Keratinocyte (primary cell): ENCODE results near the gene PAQR4. TPM values are rescaled to one million over a fixed set of nuclear protein-coding genes. Genes with fewer than 3 reads are reported as not detected.

Source experiments
- DNase-seq: peaks from one replicate; pipeline ENCODE4 v3.0.0-alpha.2; 2011; ENCODE audit warnings: low read depth, missing footprints, low spot score
- FAIRE-seq: peaks from 2 replicates; lab custom pipeline; 2011; peaks lifted over from hg19 to GRCh38; lab: Jason Lieb, UNC
- H2AFZ ChIP-seq: 2 replicates; pipeline ENCODE4 v1.6.0; 2012; ENCODE audit warnings: low read length, control low read depth, inconsistent platforms; ENCODE audit not compliant: control insufficient read depth
- H3K27ac ChIP-seq: 2 replicates; pipeline ENCODE4 v1.5.1; 2011; ENCODE audit warnings: low read length; ENCODE audit not compliant: control insufficient read depth, insufficient read depth
- H3K27me3 ChIP-seq: 3 replicates; pipeline ENCODE4 v1.6.0; 2011; ENCODE audit warnings: low read length; ENCODE audit not compliant: control insufficient read depth, insufficient read depth; ENCODE audit errors: extremely low read depth
- H3K36me3 ChIP-seq, 2 experiments: 2 replicates in 1 of 2; 3 replicates in 1 of 2; pipeline ENCODE4 v1.5.1; 2011; ENCODE audit warnings: low read length in 2 of 2, mild to moderate bottlenecking in 1 of 2; ENCODE audit not compliant: control insufficient read depth in 2 of 2, insufficient read depth in 2 of 2; ENCODE audit errors: extremely low read depth in 1 of 2
- H3K4me1 ChIP-seq: 3 replicates; pipeline ENCODE4 v1.5.1; 2011; ENCODE audit warnings: low read length; ENCODE audit not compliant: control insufficient read depth, insufficient read depth; ENCODE audit errors: extremely low read depth
- H3K4me2 ChIP-seq: 3 replicates; pipeline ENCODE4 v1.6.0; 2011; ENCODE audit warnings: low read depth, low read length; ENCODE audit not compliant: control insufficient read depth, insufficient read depth; ENCODE audit errors: extremely low read depth
- H3K4me3 ChIP-seq, 3 experiments: fragments of 200-600 bp in 1 of 3; sonication (generic) in 1 of 3; 2 replicates in 2 of 3; 3 replicates in 1 of 3; pipeline ENCODE4 v1.5.1; 2011 to 2016; ENCODE audit warnings: low read length in 3 of 3, mild to moderate bottlenecking in 3 of 3, control low read depth in 2 of 3, inconsistent platforms in 1 of 3, low read depth in 1 of 3, mixed read lengths in 1 of 3, mixed run types in 1 of 3, moderate library complexity in 1 of 3; ENCODE audit not compliant: control insufficient read depth in 2 of 3, insufficient read depth in 2 of 3; ENCODE audit errors: extremely low read depth in 1 of 3
- H3K79me2 ChIP-seq: 2 replicates; pipeline ENCODE4 v1.6.0; 2012; ENCODE audit warnings: low read length; ENCODE audit not compliant: control insufficient read depth, insufficient read depth
- H3K9ac ChIP-seq: 3 replicates; pipeline ENCODE4 v1.6.0; 2011; ENCODE audit warnings: low read length; ENCODE audit not compliant: control insufficient read depth, insufficient read depth; ENCODE audit errors: extremely low read depth
- H3K9me1 ChIP-seq: 3 replicates; pipeline ENCODE4 v1.6.0; 2011; ENCODE audit warnings: low read length; ENCODE audit not compliant: control insufficient read depth, insufficient read depth; ENCODE audit errors: extremely low read depth
- H3K9me3 ChIP-seq: 2 replicates; pipeline ENCODE4 v1.5.1; 2012; ENCODE audit warnings: low read depth, low read length; ENCODE audit not compliant: control insufficient read depth
- H4K20me1 ChIP-seq: 3 replicates; pipeline ENCODE4 v1.6.0; 2011; ENCODE audit warnings: low read length; ENCODE audit not compliant: control insufficient read depth, insufficient read depth; ENCODE audit errors: extremely low read depth
- CTCF ChIP-seq, 3 experiments: IDR thresholded peaks in 1 of 3; conservative IDR thresholded peaks in 1 of 3; optimal IDR thresholded peaks in 1 of 3; 2 replicates in 2 of 3; 3 replicates in 1 of 3; pipeline versions ENCODE3 to v1.5.1; 2011; ENCODE audit warnings: low read length in 3 of 3, mild to moderate bottlenecking in 3 of 3, moderate library complexity in 2 of 3, control low read depth in 1 of 3, inconsistent platforms in 1 of 3; ENCODE audit not compliant: insufficient read depth in 2 of 3; ENCODE audit errors: extremely low read depth in 1 of 3
- EZH2 ChIP-seq: IDR thresholded peaks from one replicate; pipeline ENCODE4 v1.6.1; 2012; ENCODE audit warnings: inconsistent platforms, mild to moderate bottlenecking, low read length, moderate library complexity
- dilution Hi-C: fragments of 300-500 bp; cut with MboI; formaldehyde crosslinking; loops from one replicate; pipeline ENCODE4 v1.7.0; 2020; ENCODE audit warnings: low sequenced_read_pairs; ENCODE audit not compliant: extremely low pct_ligation_motif_present
- polyA plus RNA-seq, 5 experiments: library from polyadenylated mRNA; depleted of rRNA in 3 of 5; stranded (reverse) in 3 of 5; stranded (forward) in 1 of 5; unstranded in 1 of 5; fragments of >200 nt; gene quantifications; 1 replicate in 1 of 5; 2 replicates in 3 of 5; 3 replicates in 1 of 5; pipeline versions ENCODE4 v1.2.1 to v1.2.3, GENCODE V29; 2011 to 2012; ENCODE audit warnings: missing spikeins in 2 of 5, low read depth in 1 of 5, low replicate concordance in 1 of 5

Gene PAQR4
- polyA plus RNA-seq, 1 donor (not counting 4 experiments of a cell fraction or from before 2014, with no cell fraction given): 16.8 TPM

GRCh38 chr16:3007059-3007956 is 38.2 kb downstream of the PAQR4 start:
- Histone ChIP-seq H3K4me3 (no peak overlapping the region), H3K27ac (no peak overlapping the region), H3K4me1 (peaks cover 7% of the 10 kb centered on the region), H3K9me3 (no peaks in the 10 kb centered on the region), H3K4me2 (no peak overlapping the region), H3K36me3 (no peaks in the 10 kb centered on the region), H3K27me3 (peaks cover 13% of the 10 kb centered on the region), H3K9me1 (no peaks in the 10 kb centered on the region), H3K9ac (no peak overlapping the region), H3K79me2 (no peaks in the 10 kb centered on the region), H4K20me1 (no peaks in the 10 kb centered on the region), H2AFZ (no peak overlapping the region)
- no peak for FAIRE-seq
- TF ChIP-seq CTCF (optimal IDR thresholded peaks at IDR 0.05 in 1 of 3, IDR thresholded peaks at IDR 0.05 in 1 of 3, conservative IDR thresholded peaks at IDR 0.05 in 1 of 3; ENCODE audit: extremely low read depth in 1 of 3, insufficient read depth in 2 of 3, low read length in 3 of 3): no peak
- TF ChIP-seq EZH2: no peak
- dilution Hi-C loops: no loop called here
- no peak for DNase-seq

- Histone ChIP-seq H3K27me3 (peaks cover 22% of the 10 kb centered on the region), H3K4me2 (no peak overlapping the region)
- dilution Hi-C loops: no loop called here
These were observed 39.0 kb downstream of the PAQR4 start for GRCh38 chr16:3007957-3008689.

More at GRCh38 chr16:3007957-3008689, 39.0 kb downstream of the PAQR4 start:
- peaks cover 11% of the 10 kb centered on the region for H3K4me1 ChIP-seq
- DNase-seq (no peak), FAIRE-seq (no peak)
- no peak for TF ChIP-seq EZH2
- TF ChIP-seq CTCF (optimal IDR thresholded peaks at IDR 0.05 in 1 of 3, IDR thresholded peaks at IDR 0.05 in 1 of 3, conservative IDR thresholded peaks at IDR 0.05 in 1 of 3; ENCODE audit: extremely low read depth in 1 of 3, insufficient read depth in 2 of 3, low read length in 3 of 3): no peak
- H3K9ac ChIP-seq: no peak overlapping the region
- H3K27ac ChIP-seq: no peak overlapping the region
- H3K9me1 ChIP-seq: no peaks in the 10 kb centered on the region
- no peaks in the 10 kb centered on the region for H3K36me3 ChIP-seq
- H3K9me3 ChIP-seq: no peaks in the 10 kb centered on the region
- H4K20me1 ChIP-seq: no peaks in the 10 kb centered on the region
- H3K79me2 ChIP-seq: no peaks in the 10 kb centered on the region
- no peak overlapping the region for H2AFZ ChIP-seq
- H3K4me3 ChIP-seq: no peak overlapping the region
